ENCODE measurements around the gene MS4A3. TPM values are rescaled to one million over a fixed set of nuclear protein-coding genes. Genes with fewer than 3 reads are reported as not detected.
"Not testable (repeated sequence)": the region's sequence is repeated elsewhere in the genome, so short reads cannot be mapped to it uniquely, and the experiment has no call there.

MS4A3 gene
- total RNA-seq, 1 donor from 2014 or later = not detected

DNA sequence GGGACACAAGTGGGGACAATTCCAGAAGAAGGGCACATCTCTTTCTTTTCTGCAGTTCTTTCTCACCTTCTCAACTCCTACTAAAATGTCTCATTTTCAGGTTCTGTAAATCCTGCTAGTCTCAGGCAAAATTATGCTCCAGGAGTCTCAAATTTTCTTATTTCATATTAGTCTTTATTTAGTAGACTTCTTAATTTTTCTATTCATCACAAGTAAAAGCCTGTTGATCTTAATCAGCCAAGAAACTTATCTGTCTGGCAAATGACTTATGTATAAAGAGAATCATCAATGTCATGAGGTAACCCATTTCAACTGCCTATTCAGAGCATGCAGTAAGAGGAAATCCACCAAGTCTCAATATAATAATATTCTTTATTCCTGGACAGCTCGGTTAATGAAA lies 31.9 kb downstream of the MS4A3 start, which contains the start of gene MS4A2:
TSS of gene MS4A2 (plus strand) at position 301 of the 400 bp plus-strand sequence. CDS start 102 bp downstream, outside the sequence.
- no peak for DNase-seq (ENCODE audit: extremely low read depth, low read depth, low spot score)

DNA sequence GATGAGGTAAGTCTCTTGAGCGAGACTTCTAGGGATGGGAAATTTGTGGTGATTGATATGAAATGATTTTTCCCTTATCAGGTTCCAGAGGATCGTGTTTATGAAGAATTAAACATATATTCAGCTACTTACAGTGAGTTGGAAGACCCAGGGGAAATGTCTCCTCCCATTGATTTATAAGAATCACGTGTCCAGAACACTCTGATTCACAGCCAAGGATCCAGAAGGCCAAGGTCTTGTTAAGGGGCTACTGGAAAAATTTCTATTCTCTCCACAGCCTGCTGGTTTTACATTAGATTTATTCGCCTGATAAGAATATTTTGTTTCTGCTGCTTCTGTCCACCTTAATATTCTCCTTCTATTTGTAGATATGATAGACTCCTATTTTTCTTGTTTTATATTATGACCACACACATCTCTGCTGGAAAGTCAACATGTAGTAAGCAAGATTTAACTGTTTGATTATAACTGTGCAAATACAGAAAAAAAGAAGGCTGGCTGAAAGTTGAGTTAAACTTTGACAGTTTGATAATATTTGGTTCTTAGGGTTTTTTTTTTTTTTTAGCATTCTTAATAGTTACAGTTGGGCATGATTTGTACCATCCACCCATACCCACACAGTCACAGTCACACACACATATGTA lies 39.1 kb downstream of the MS4A3 start:
- DNase-seq (ENCODE audit: extremely low read depth, low read depth, low spot score) = no peak

DNA sequence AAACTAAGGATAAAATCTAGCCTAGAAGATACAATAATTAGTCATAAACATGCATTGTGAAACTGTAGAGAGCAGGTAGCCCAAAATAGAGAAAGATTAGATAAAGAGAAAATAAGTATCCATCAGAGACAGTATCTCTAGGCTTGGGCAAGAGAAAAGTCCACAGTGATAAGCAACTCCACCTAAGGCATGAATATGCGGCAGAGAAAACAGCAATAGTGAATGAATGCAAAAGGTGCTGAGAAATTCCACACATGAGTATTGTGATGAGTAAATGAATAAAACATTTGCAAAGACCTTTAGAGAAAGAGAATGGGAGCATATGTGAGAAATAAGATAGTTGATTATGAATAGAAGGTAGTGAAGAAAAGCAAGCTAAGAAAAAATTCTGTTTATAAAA lies 40.7 kb downstream of the MS4A3 start:
- no peak for DNase-seq (ENCODE audit: extremely low read depth, low read depth, low spot score)

DNA sequence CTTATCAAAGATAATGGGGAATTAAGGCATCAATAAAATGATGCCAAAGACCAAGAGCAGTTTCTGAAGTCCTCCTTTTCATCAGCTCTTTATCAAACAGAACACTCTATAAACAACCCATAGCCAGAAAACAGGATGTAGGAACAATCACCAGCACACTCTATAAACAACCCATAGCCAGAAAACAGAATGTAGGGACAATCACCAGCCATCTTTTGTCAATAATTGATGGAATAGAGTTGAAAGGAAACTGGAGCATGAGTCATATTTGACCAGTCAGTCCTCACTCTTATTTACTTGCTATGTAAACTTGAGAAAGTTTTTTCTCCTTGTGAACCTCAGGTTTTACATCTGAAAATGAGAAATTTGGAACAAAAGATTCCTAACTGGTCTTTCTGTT lies 42.0 kb downstream of the MS4A3 start:
- no peak for DNase-seq (ENCODE audit: extremely low read depth, low read depth, low spot score)

DNA sequence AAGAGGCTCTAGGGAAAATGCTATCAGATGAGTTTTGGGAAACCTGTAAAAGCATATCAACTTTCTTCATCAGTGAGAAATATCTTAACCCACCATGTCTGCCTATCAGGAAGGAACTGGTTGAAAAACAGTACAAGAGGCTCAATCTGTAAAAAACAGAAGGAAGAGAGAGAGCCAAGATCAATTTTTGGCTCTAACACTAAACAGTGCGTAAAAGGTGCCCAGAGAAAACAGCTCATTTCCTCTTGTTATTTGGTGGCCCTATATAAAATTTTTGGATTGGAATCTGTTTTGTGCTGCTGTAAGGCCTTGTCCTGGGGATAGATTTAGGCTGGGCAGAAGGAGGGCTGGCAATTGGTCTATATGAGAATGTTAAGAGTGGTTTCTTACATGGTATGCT lies 44.1 kb downstream of the MS4A3 start:
- no peak for DNase-seq (ENCODE audit: extremely low read depth, low read depth, low spot score)

DNA sequence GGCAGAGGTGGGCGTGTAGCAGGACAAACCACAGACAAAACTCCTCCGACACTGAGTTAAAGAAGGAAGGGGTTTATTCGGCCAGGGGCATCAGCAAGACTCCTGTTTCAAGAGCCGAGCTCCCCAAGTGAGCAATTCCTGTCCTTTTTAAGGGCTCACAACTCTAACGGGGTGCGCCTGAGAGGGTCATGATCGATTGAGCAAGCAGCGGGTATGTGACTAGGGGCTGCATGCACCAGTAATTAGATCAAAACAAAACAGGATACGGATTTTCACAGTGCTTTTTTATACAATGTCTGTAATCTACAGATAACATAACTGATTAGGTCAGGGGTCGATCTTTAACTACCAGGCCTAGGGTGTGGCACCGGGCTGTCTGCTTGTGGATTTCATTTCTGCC lies 44.9 kb downstream of the MS4A3 start:
- not testable (repeated sequence) for DNase-seq (ENCODE audit: extremely low read depth, low read depth, low spot score)

DNA sequence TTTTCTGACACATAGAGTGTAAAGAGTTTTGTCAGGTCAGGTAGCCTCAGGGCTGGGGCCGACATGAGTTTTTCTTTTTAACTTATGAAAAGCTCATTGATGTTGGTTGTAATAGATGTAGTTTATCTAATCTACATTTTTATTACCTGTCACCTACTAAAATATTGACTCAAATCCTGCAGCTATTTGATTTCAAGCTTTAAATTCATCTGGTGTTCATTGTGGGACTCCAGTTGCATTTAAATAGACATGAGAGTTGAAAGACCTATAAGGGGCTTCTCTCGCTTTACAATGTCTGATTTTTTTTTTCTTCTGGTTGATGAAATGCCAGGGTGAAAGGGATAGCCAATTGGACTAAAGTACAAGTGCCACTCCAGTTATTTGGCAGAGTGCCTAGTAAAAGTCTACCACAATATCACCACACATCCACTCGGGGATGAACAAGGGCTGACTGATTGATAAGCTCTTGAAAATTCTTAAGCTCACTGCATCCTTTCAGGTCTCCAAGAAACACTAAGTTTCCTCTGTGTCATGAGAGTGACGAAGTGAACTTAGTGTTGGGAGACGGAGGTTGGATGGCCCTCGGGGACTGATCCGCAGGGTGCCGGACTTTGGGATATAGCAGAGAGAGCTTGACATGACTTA lies 48.1 kb downstream of the MS4A3 start:
- not testable (repeated sequence) for DNase-seq (ENCODE audit: extremely low read depth, low read depth, low spot score)

DNA sequence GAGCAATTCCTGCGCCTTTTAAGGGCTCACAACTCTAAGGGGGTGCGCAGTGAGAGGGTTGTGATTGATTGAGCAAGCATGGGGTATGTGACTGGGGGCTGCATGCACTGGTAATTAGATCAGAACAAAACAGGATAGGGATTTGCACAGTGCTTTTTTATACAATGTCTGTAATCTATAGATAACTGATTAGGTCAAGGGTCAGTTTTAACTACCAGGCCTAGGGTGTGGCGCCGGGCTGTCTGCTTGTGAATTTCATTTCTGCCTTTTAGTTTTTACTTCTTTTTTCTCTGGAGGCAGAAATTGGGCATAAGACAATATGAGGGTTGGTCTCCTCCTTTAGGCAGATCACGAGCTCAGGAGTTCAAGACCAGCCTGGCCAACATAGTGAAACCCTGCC lies 52.2 kb downstream of the MS4A3 start:
- not testable (repeated sequence) for DNase-seq (ENCODE audit: extremely low read depth, low read depth, low spot score)

DNA sequence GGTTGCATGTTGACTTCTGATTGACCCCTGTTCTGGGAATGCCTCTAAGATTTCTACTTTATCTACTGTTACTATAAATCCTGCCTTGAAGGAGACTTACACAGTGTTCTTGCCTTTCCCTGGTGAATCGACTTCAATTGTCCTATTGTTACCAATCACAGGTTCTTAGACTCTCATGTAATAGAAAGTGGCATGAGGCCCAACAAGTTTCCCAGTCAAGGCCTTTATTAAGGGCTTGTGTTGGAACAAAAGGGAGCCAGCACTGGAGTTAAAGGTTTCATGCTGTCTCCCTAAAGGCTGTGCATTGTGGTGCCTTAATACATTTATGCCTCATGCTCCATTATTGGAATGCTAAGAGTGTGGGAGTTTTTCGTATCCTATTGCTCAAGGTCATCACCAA lies 55.3 kb downstream of the MS4A3 start:
- DNase-seq (ENCODE audit: extremely low read depth, low read depth, low spot score) = no peak

DNA sequence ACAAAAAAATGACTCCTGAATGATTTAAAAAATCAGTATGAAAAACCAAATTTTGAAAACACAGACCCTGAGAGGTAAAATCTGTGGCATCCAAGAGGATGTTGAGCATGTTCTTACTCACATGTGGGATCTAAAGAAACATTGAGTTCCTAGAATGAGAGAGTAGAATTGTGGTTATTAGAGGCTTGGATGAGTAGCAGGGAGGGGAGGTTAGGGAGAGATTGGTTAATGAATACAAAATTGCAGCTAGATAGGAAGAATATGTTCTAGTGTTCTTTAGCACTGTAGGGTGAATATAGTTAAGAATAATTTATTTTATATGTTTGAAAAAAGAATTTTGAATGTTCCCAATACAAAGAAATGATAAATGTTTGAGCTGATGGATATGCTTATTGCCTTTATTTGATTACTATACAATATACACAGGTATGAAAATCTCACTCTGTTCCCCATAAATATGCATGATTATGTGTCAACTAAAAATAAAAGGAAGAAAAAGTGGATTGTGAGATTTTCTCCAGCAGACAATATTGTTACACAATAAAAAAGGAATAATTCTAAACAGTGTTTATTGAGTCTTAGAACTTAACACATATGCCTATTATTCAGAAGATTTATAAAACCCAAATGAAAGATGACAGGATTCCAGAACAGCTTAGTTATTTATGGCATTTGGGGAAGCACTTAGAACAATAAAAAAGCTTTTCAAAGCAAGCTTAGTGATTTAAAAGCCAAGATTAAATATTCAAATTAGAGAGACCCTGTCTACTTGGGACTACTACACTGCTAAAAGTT lies 60.7 kb downstream of the MS4A3 start:
- no peak for DNase-seq (ENCODE audit: extremely low read depth, low read depth, low spot score)

DNA sequence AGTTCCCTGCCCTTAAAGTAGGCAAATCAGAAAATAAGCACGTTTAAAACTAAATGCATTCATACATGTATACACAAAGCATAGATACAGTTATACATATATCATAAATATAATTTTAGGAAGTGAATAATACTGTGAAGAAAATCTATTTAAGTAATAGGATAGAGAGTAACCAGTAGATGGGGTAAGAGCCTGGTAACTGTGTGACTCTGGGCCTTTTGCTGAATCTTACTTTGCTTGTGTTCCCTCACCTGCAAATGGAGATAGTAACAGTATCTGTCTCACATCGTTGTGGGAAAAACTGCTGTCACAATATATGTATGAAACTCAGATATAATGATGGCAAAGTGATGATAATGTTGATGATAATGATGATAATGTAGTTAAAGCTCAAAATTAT lies 61.9 kb downstream of the MS4A3 start:
- DNase-seq (ENCODE audit: extremely low read depth, low read depth, low spot score) = no peak

DNA sequence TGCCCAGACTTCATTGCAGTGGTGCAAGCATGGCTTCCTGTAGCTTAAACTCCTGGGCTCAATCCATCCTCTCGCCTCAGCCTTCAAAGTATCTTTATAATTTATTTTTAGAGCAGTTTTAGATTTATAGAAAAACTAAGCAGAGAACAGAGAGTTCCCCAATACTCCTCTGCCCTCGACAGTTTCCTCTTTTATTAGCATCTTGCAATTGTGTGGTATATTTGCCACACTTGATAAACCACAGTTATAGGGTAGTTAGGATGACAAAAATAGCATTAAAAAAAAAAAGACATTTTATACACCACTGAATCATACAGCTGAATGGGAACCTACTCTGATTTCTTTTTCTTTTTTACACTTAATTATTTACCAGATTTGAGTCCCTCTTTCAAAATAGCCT lies 63.2 kb downstream of the MS4A3 start:
- no peak for DNase-seq (ENCODE audit: extremely low read depth, low read depth, low spot score)

Other genes starting within 250 kb of the MS4A3 start
- 44.8 and 51.2 TPM in 2 replicates for gene MRPL16, start 245.9 kb upstream of the MS4A3 start, total RNA-seq
- not detected in 2 replicates for gene CBLIF, start 211.2 kb upstream of the MS4A3 start, total RNA-seq
- gene TCN1, start 190.2 kb upstream of the MS4A3 start, total RNA-seq = not detected in 2 replicates
- not detected in 2 replicates for gene OOSP3, start 177.9 kb upstream of the MS4A3 start, total RNA-seq
- gene OOSP1, start 118.2 kb upstream of the MS4A3 start, total RNA-seq = not detected in 2 replicates
- gene OOSP4A, start 92.6 kb upstream of the MS4A3 start, total RNA-seq = not detected in 2 replicates
- gene OOSP4B, start 39.5 kb upstream of the MS4A3 start, total RNA-seq = not detected in 2 replicates
- not detected in 2 replicates for gene OOSP2, start 16.3 kb upstream of the MS4A3 start, total RNA-seq
- not detected in 2 replicates for gene MS4A2, start 32.0 kb downstream of the MS4A3 start, total RNA-seq
- 2.9 and 7.5 TPM in 2 replicates for gene MS4A6A, start 126.4 kb downstream of the MS4A3 start, total RNA-seq
- gene MS4A4E, start 186.5 kb downstream of the MS4A3 start, total RNA-seq = not detected in 2 replicates
- gene MS4A4A, start 224.0 kb downstream of the MS4A3 start, total RNA-seq = not detected in 2 replicates

Data from glomerular endothelial cell (primary cell).